SKM-1 (cell line): ENCODE results near the gene MNX1.

Experiments
- DNase-seq: peaks from one replicate; lab custom pipeline; 2025; ENCODE audit not compliant: unreplicated experiment; lab: John Stamatoyannopoulos, UW

The MNX1 gene

DNA sequence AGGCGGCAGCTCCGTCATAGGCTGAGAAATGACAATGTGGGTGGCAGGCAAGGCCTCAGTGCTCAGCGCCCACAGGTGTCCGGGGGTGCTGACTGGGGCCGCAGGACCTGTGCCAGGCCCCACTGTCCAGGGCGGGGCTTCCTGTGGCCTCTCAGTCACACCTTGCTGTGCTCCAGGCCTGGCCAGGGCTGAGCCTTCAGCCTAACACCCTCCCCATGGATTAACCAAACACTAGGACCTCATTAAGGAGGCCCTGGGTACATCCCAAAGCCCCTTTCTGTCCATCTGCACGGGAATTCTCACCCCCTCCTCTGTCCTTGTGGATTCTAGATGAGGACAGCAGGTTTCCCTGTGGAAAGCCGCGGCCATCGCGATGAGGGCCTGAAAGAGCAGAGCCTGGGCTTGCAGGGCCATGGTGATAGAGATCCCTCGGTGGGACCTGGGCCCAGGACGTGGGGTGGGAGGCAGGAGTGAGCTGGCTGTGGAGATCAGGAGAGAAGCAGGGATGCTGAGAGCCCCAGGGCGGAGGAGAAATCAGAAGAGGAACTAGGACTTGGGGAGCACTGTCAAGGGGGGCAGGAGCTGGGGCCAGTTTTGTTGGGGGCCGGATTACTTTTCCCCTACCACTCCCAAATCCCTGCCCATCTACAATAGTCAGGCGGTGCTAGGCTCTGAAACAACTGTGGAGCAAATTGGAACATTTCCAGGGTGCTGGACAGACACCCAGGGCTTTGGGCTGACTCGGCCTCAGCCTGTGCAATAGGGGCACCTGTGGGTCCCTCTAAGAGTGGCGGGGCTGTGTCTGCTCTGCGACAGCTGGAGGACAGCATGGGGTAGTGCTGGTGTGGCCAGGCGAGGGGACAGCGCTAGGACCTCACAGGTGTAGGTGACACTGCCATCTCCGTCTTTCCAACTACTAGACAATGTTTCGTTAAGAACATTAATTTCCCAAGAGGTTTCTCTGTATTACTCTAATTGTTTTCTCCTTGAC lies 23.3 kb upstream of the MNX1 start:
- DNase-seq: no peak

DNA sequence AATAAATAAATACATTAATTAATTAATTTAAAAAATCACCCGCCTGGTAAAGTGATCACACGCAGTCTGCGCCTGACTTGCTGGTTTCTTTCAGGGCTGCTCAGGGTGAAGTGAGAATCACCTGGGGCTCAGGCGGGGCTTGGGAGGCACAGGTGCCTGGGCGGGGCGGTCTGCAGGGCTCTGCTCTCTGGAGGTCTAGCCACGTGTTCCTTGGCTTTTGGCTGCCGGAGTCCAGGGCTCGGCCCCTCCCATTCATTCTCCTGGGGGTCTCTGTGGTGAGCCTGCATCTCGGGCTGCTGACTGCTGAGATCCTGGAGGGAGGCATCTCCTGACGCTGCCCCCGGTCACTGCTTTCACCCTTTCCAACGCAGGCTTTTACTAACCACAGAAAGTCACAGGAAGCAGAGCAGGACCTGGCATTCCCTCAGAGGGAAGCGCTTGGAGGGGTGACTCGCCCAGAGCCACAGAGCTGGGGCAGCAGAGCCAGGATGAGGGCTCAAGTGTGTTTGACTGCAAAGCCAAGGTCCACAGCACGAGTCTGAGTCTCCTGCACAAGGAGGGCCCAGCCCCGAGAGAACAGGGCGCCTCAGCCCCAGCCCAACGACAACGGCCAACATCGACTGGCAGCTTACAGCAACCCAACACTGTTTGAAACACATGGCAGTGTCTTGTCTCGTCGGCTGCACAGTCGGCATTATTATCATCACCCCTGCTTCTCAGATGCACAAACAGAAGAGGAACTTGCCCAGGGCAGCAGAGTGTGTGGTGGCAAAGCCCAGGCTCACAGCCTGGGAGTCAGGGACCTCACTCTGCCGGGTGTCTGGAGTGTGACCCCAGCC lies 22.4 kb upstream of the MNX1 start:
- no peak for DNase-seq

DNA sequence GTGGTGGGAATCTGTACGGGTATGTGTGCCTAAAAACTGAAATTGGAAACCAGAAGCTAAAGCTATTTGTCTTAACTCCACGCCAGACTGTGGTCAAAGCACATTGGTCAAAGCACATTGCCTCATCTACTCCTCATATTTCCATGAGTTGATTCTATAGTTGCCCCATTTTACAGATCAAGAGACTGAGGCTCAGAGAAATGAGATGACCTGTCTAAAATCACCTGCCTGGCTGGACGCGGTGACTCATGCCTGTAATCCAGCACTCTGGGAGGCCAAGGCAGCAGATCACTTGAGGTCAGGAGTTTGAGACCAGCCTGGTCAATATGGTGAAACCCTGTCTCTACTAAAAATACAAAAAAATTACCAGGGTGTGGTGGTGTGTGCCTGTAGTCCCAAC lies 21.7 kb upstream of the MNX1 start:
- DNase-seq: no peak

DNA sequence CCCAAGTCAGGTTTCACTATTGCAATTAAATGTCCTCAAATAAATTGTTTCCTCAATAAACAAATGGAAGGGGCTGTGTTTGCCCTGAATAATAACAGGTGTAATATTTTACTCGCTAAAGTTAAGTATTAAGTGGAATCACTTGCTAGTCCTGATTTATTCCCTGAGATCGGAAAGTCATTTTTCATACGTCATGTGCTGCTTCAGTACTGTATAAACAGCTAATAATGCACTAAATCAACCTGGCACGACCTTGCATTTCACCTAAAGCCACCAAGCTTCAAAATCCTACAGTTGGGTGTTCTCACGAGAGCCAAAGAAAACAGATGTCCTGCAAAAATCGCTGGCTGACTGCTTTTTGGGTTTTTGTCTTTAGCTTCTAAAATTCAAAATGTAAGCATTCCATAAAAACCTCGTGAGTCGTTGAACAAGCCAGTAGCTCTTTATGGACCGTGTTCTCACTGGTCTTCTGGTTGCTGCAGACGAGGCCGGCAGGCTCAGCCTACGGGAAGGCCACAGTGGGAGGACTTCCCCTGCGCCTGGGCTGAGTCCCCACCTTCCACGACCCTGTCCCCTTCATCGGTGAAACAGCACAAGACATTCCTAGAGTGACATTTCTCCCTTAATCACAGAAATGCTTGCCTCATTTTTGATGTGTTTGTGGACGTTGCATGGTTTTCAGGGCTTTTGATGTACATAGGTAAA lies 17.9 kb upstream of the MNX1 start:
- DNase-seq: no peak

DNA sequence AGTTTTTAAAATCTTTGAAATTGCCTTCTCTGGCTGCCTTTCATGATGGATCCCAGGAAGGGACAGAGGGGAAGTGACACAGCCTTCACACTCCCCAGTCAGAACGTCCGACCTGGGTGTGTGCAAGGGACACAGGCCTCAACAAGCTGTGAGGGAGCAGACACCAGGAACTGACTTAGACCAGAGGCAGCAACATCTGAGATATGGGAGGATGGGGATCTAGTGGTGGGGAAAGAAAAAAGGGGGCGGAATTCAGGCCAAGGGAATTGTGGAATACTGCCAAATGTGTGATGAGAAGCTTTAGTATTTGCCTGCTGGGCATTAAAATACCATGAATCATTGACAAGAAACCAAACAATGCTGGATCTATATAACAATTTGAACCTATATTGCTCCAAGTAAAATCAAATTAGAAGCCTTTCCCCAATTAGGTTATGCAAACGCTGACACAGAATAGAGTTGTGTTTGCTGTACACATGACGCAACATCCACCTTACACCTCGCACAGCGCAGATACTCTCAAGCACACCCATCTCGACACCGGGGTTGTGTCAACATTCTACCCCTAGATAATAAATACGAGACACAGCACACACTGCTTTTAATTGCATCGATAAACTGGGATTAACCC lies 17.2 kb upstream of the MNX1 start:
- DNase-seq: no peak

DNA sequence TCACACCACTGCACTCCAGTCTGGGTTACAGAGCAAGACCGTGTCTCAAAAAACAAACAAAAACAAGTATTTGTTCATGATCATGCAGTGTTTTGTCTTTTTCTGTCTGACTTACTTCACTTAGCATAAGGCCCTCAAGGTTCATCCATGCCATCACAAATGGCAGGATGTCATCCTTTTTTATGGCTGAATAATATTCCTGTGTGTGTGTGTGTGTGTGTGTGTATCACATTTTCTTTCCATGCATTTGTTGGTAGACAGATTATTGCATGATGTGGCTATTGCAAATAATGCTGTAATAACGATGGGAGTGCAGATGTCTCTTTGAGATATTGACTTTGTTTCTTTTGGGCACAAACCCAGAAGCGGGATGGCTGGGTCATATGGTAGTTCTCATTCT lies 14.3 kb upstream of the MNX1 start:
- DNase-seq: no peak

DNA sequence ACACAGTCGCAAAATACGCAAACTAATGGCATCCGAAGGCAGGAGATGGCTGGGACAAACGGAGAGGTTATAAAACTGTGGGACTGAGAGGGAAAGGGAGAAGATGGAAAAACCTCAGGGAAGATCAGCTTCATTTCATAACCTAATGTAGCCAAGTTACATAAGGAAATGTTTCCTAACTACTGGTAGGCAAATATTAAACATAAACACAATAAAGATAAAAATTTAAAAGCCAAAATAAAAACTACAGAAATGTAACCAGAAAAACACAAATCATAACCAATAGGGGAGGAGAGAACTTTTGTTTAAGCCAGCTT lies 13.1 kb upstream of the MNX1 start:
- DNase-seq: no peak

DNA sequence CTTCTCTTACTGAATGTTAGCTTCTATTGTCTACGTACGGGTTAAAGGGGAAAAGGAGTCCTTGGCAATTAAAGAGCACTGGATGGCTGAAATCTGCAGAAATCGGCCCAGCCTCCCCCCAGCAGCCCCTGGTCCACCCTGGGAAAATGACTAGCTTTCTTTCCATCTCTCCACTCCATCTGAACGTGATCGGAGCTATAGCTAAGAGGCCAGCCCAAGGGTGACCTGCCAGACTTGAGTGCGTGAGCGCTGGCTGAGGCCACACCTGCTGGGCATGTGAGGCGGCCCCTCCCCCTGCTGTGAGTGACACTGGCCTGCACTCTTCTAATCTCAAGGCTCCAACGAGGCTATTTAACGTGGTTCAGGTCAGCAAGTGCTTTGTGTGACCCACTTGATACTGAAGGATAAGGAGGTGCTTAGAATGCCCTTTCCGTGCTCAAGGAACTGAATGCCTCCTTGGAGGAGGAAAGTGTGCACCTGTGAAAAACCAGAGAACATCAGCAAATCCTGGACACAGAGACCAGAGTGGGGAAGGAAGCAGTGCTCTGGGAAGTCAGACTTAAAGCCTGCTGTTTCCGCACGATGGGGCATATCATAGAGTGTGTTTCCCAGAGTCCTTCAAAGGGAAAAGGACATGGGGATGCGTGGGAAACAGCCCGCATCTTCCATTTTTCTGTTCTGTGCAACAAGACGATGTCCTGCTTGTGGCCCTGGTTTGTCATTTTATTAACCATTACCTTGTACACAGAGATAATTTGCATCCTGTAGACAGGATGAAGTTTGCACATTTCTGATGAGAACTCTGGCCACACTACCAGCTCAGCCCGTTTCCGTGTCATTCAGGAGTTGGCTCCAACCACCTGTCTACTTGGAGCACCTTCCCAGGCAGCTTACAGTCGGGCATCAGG lies 12.5 kb upstream of the MNX1 start:
- DNase-seq: no peak

DNA sequence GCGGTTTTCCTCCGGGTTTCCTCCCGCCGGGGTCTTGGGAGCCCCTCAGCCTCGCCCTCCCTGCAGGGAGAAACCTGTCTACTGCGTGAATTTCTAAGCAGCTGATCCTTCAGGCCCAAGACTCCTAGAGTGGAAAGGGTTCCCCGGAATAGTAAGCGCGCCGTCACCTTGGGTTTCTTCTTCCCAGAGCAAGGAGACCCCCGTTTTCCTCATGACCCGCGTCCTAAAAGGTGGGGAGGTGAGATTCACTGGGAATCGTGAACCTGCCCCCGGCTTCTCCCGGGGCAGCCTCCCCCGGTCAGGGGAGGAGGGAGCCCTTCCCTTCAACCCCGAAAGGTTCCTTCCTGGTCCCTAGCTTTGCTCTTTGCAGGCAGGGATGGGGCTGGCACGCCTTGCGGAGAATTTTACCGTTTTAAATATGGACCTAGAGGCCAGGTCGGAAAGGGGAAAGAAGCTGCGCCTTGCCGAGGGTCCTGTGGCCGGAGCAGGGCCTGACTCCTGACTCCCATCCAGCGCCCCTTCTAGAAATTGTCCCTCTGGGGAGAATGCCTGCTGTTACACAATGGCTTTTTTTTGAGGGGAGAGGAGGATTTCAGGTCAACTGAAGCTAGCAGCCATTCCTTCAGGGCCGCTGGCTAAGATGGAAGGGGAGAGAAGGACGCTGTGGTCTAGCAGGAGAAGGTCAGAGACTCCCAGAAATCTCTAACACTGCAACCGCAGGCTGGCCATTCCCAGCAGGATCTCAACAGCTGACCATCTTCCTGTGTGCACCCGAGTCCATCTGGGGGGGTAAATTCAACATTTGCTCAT lies 11.6 kb upstream of the MNX1 start:
- DNase-seq: no peak

DNA sequence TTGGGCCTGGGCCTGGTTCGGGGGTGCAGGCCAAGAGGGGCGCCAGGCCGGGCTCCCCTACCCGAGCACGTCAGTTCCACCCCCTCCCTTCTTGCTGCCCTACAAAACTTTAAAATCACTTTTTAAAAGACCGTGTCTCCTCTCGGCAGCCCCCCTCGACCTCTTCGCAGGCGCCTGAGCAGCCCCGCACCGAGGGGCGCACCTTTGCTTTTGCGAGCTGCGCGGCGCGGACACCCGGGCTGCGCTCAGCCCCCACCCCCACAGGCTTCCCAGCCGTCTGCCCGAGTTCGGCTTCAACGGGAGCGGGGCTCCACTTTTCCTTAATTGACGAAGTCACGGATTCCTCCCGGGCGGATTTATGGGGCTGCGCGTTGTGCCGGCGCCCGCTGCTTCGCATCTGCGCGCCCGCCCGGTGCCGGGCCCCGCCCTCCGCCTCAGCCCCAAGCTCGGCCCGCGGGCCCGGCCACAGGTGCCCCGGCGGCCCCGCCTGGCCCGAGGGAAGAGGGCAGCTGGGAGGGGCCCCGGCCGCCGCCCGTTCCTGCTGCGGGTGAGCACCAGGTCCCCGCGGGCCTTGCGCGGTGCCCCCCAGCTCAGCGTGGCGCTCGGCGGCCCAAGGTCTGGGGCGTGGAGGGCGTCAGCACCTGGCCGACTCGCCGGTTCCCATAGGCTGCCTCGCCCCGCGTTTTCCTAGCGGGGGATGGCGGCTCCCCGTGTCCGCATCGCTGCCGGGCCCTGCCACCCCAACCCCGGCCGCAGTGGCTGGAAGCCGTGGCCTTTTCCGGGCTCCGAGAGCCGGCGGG lies 10.8 kb upstream of the MNX1 start:
- no peak for DNase-seq

DNA sequence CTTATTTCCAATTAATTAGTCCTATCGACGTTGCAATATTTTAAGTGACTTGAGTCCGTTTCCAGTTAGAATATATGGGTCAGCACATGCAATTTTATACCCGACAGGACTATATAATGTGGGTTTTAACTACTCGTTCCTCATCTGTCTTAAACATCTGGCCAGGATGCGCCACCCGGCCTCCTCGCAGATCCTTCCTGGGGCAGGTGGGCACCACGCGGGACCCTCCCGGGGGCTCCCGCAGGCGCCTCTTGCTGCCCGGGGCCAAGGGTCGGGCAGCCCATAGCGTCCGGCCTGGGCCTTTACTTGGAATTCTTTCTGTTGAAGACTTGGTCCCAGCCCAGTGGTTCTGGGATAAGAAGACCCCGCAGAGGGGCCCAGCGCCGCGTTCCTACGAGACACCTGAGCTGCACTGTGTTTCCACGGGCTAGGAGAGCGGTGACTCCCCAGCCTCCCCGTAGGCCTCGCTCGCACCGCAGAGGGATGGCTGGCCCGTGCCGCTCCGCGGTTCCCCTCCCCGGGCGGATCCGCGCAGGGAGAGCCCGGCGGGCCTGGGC lies 10.1 kb upstream of the MNX1 start:
- no peak for DNase-seq

DNA sequence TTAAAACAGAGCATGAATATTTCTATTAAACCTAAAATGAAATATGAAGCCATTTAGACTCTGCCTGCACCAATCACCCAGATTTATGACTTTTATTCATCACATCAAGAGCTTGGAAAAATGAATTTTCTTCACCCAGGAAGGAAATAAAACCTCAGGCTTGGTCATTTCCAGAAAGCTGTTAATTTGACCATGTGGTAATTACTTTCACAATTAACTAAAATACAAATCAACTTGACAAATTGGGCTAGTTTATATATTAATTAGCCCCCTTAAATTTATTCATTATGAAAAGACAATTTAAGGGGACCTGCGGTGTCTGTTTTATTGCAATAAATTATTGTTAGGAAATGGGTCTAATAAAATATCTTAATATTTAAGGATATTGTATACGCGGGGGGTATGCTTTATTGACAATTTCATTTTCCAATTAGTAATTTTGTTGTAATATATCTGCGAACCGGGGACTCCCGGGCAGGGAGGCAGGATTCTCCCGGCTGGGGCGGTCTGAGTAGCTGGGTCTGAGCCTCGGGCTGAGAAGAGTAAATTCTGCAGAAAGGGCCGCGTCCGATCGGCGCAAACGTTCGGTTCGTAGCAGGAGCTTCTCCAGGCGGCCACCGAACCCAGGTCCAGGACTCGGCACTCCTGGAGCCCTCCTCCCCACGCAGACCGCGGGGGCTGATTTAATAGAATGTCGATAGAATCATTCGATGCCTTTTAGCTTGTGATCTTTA lies 9.4 kb upstream of the MNX1 start:
- DNase-seq: no peak

DNA sequence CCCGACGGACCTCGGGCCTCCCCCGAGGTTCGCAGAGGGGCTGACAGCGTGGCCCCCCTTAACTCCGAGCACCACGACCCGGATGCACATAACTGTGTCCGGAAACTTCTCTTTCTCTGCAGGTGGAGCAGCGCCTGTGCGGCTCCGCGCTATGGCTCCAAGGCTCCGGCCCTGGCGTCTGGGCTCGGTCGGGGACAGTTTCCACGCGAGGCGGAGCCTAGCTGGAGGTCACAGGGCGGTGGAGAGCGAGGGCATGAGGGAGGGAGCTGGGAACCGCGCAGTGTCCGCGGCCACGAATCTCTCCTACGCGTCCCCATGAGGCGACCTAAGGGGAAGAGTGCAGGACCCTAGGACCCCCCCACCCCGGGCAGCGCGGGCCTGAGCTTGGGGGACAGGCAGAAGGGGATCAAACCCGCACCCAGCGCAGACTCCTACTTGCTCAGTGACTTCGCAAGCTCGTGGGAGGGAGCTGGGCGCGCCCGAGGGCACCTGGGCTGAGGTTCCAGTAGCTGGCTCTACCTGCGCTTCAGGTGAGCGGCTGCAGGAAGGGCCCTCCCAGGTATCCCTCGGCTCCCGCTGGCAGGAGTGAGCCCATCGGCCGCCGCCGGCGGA lies 8.6 kb upstream of the MNX1 start:
- DNase-seq: no peak

DNA sequence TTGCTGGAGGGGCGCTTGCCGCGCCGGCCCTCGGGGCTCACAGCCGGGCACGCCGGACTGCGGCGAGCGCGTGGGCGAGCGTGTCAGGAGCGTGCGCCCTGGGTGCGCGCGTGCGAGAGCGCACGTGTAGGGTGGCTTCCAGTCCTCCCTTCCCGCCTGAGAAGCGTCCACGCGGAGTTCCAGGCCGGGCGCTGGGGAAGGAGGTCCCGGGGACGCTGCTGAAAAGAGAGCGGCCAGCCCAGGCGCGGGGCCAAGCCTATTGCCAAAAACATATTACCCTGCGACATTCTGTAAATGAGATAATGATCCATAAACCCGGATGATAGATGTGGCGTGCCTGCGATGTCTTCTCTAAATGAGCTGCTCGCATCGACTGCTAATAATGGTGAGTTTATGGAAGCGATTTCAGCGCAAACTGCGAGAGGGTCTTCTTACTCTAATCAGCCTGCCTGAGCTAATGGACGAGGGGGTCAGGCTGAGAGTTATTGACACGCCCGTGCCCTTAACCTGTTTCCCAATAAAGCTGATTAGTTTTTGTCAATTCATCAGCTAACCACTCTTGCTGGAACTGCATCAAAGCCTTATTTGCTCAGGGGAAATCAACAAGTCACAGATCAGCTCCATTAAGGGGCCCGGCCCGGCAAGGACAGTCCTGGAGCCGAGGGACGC lies 8.0 kb upstream of the MNX1 start:
- DNase-seq: no peak

DNA sequence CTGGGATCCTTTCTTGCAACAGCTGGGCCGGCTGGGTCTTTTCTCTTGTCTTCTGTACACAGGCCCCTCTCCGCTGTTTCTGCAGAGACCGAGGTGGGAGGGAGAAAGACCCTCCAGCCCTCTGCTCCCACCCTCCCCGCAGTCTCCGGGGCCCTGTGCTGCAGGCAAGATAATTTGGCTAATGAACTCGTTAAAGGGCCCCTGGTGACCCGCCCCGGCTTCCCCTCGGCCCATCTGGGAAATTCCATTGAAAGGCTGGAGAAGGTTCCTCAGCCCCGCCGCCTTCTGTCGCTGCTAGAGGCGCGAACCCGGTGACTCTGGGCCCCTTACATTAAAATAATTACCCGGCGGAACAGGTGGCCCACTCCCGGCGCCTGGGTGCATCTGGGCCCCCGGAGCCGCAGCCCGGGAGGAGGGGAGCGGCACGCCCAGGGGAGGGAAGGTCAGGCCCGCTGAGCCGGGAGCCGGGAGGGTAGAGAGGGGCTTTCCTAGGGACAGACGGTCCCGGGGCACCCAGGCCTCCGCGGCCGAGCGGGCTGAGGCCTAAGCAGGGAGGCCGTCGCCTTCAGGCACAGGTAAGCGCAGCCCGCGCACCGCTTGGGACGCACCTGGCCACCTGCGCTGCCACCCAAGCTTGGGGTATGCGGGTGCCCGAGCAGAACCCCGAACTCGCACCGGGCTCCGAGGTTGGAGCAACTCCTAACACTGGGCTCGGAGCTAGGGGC lies 7.3 kb upstream of the MNX1 start:
- no peak for DNase-seq

DNA sequence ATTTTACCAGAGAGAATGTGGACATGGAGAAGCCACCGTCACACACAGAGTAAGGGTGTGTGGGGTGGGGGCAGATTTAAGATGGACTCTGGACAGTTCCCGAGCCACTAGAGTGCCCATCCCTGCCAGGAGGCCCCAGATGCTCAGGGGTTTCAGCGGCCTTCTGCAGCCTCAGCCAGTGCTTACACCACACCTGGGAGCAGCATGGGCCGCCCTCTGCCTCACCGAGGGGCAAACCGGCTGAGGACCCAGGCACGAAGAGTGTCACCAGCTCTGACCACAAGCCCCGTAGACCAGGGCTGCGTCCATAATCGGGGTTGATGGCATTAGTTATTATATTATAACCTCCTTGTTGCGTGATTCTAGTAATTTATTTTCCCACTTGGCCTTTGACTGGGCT lies 6.7 kb upstream of the MNX1 start:
- DNase-seq: no peak
